Esophagus squamous epithelium (tissue), 4 donors: ENCODE results near the gene CECR2.
"Not testable (repeated sequence)": the region's sequence is repeated elsewhere in the genome, so short reads cannot be mapped to it uniquely, and the experiment has no call there.

Source experiments
- POLR2A ChIP-seq, 4 donors: fragments of 450-650 bp; IDR thresholded peaks; one replicate each; pipeline ENCODE4 v1.6.1; 2017; ENCODE audit warnings: antibody characterized with exemption in 4 of 4, mild to moderate bottlenecking in 4 of 4, moderate library complexity in 3 of 4
- TF ChIP-seq, protein P1 (sequence below), 6 experiments: fragments of 450-650 bp in 4 of 6; fragments of 200-600 bp in 2 of 6; sonication (generic) in 2 of 6; IDR thresholded peaks; one replicate each; pipeline ENCODE4 v1.5.1; 2016 to 2019; ENCODE audit warnings: antibody characterized with exemption in 6 of 6, mild to moderate bottlenecking in 4 of 6, moderate library complexity in 4 of 6

- TF ChIP-seq, protein P1, sequence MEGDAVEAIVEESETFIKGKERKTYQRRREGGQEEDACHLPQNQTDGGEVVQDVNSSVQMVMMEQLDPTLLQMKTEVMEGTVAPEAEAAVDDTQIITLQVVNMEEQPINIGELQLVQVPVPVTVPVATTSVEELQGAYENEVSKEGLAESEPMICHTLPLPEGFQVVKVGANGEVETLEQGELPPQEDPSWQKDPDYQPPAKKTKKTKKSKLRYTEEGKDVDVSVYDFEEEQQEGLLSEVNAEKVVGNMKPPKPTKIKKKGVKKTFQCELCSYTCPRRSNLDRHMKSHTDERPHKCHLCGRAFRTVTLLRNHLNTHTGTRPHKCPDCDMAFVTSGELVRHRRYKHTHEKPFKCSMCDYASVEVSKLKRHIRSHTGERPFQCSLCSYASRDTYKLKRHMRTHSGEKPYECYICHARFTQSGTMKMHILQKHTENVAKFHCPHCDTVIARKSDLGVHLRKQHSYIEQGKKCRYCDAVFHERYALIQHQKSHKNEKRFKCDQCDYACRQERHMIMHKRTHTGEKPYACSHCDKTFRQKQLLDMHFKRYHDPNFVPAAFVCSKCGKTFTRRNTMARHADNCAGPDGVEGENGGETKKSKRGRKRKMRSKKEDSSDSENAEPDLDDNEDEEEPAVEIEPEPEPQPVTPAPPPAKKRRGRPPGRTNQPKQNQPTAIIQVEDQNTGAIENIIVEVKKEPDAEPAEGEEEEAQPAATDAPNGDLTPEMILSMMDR (IDR thresholded peaks at IDR 0.05): not testable (repeated sequence)
- not testable (repeated sequence) for TF ChIP-seq POLR2A (IDR thresholded peaks at IDR 0.05)
Observed at GRCh38 chr22:17521971-17522370, 152.7 kb downstream of the CECR2 start.
